Endodermal cell (in vitro differentiated cells): ENCODE data around the gene TMSB10. TPM values are rescaled to one million over a fixed set of nuclear protein-coding genes. Genes with fewer than 3 reads are reported as not detected.

ENCODE experiments used
- DNase-seq: peaks from one replicate; pipeline ENCODE4 v3.0.0-alpha.2; 2017
- H3K27ac ChIP-seq: 2 replicates; pipeline ENCODE4 v1.5.1; 2013; ENCODE audit warnings: mild to moderate bottlenecking, low read depth, low read length, moderate library complexity
- H3K27me3 ChIP-seq: 2 replicates; pipeline ENCODE4 v1.6.1; 2013; ENCODE audit warnings: mild to moderate bottlenecking, low read length, moderate library complexity; ENCODE audit not compliant: insufficient read depth, control insufficient read depth, poor library complexity, severe bottlenecking
- H3K36me3 ChIP-seq: 2 replicates; pipeline ENCODE4 v1.7.0; 2013; ENCODE audit warnings: mild to moderate bottlenecking, low read length, moderate library complexity; ENCODE audit not compliant: control insufficient read depth, insufficient read depth
- H3K4me1 ChIP-seq: one replicate; pipeline ENCODE4 v1.7.0; 2013; ENCODE audit warnings: low read length; ENCODE audit not compliant: control insufficient read depth, insufficient read depth
- H3K4me3 ChIP-seq: 2 replicates; pipeline ENCODE4 v1.5.1; 2013; ENCODE audit warnings: mild to moderate bottlenecking, low read length, moderate library complexity
- H3K9ac ChIP-seq: 2 replicates; pipeline ENCODE4 v1.6.1; 2013; ENCODE audit warnings: mild to moderate bottlenecking, low read length, moderate library complexity; ENCODE audit not compliant: poor library complexity, severe bottlenecking; ENCODE audit errors: extremely low read depth
- H3K9me3 ChIP-seq: 2 replicates; pipeline ENCODE4 v1.6.1; 2013; ENCODE audit warnings: mild to moderate bottlenecking, low read length, moderate library complexity; ENCODE audit not compliant: control insufficient read depth
- H3K27ac Mint-ChIP-seq: 2 replicates; pipeline ENCODE4 v1.8.0; 2020; ENCODE audit warnings: mixed read lengths
- H3K27me3 Mint-ChIP-seq: 2 replicates; pipeline ENCODE4 v1.8.0; 2021; ENCODE audit warnings: mild to moderate bottlenecking, mixed read lengths; ENCODE audit not compliant: insufficient read depth
- H3K36me3 Mint-ChIP-seq: 2 replicates; pipeline ENCODE4 v1.8.0; 2020; ENCODE audit warnings: low read depth, mixed read lengths
- H3K4me1 Mint-ChIP-seq: 2 replicates; pipeline ENCODE4 v1.8.0; 2020; ENCODE audit warnings: mixed read lengths
- H3K4me3 Mint-ChIP-seq: 2 replicates; pipeline ENCODE4 v1.8.0; 2020; ENCODE audit warnings: mild to moderate bottlenecking, moderate library complexity, mixed read lengths
- H3K9me3 Mint-ChIP-seq: 2 replicates; pipeline ENCODE4 v1.8.0; 2020; ENCODE audit warnings: mild to moderate bottlenecking, mixed read lengths
- WGBS, 2 experiments: methylation state at CpG; one replicate each; pipeline versions ENCODE4 v1.1.5 to v1.1.7; 2013; ENCODE audit warnings: missing lambda C conversion rate in 2 of 2, mixed read lengths in 1 of 2; ENCODE audit not compliant: insufficient coverage in 1 of 2, insufficient read length in 1 of 2; 5-methylcytosine and 5-hydroxymethylcytosine counted together
- total RNA-seq, 2 donors: library from RNA; stranded (reverse); fragmentation: NEBNext Ultra II Directional in 1 of 2; extraction: Animal tissue kit (Norgen Biotek cat#: 25700) in 1 of 2; gene quantifications; 2 replicates in 1 of 2; 3 replicates in 1 of 2; pipeline ENCODE4 v1.2.1, GENCODE V29; 2021
- TF ChIP-seq, protein P1 (sequence below): fragments of 200-600 bp; sonication (generic); conservative IDR thresholded peaks from 2 replicates; pipeline ENCODE4 v1.5.0; 2021; ENCODE audit warnings: antibody characterized with exemption, mild to moderate bottlenecking

Gene TMSB10
- total RNA-seq, 2 donors from 2014 or later, result 2,719 to 2,976 TPM

DNA sequence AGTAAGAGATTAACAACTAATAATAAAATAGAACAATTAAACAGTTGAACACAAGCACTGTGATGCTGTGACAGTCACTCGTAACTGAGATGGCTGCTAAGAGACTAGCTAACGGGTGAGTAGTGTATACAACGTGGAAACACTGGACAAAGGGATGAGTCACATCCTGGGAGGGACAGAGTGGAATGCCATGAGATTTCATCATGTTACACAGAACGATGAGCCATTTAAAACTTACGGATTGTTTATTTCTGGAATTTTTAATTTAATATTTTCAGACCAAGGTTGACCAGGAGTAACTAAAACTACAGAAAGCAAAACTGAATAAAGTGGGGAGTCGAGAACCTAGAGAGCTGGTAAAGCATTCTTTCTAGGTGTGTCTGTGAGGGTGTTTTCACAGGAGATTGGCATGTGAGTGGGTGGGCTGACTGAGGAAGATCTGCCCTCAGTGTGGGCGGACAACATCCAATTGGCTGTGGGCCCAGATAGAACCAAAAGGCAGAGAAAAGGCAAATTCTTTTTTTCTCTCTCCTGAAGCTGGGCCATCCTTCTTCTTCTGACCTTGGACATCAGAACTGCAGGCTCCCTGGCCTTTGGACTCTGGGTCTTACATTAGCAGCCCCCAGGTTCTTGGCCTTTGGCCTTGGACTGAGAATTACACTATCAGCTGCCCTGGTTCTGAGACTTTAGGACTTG is 14.6 kb downstream of the TMSB10 start:
- Histone ChIP-seq H3K9me3 (no peaks in the 10 kb centered on the region), H3K27me3 (no peaks in the 10 kb centered on the region), H3K27ac (no peak overlapping the region), H3K4me1 (no peaks in the 10 kb centered on the region), H3K36me3 (no peaks in the 10 kb centered on the region), H3K9ac (no peak overlapping the region), H3K4me3 (no peak overlapping the region)
- Mint-ChIP-seq H3K9me3 (no peaks in the 10 kb centered on the region), H3K27ac (no peak overlapping the region), H3K36me3 (no peaks in the 10 kb centered on the region), H3K4me1 (no peaks in the 10 kb centered on the region), H3K27me3 (no peaks in the 10 kb centered on the region), H3K4me3 (no peak overlapping the region)
- WGBS, 2 experiments, result 77 to 83% methylated on average over 6 to 7 of the region's 7 CpGs
- TF ChIP-seq, protein P1, sequence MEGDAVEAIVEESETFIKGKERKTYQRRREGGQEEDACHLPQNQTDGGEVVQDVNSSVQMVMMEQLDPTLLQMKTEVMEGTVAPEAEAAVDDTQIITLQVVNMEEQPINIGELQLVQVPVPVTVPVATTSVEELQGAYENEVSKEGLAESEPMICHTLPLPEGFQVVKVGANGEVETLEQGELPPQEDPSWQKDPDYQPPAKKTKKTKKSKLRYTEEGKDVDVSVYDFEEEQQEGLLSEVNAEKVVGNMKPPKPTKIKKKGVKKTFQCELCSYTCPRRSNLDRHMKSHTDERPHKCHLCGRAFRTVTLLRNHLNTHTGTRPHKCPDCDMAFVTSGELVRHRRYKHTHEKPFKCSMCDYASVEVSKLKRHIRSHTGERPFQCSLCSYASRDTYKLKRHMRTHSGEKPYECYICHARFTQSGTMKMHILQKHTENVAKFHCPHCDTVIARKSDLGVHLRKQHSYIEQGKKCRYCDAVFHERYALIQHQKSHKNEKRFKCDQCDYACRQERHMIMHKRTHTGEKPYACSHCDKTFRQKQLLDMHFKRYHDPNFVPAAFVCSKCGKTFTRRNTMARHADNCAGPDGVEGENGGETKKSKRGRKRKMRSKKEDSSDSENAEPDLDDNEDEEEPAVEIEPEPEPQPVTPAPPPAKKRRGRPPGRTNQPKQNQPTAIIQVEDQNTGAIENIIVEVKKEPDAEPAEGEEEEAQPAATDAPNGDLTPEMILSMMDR, result no peak
- DNase-seq, result no peak

DNA sequence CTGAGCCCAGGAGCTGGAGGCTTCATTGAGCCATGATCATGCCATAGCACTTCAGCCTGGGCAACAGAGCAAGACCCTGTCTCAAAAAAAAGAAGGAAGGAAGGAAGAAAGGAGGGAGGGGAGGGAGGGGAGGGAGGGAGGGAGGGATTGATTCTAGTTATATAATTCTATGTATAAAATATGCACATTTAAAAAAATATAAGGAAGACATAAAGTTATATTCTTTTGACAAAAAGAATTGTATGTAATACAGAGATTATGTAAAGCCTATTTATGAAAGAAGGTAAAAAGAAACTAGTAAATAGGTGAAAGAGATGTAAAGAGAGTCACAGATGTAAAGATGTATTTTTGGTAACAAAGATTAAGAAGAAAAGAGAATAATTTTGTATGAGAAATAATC is 17.6 kb downstream of the TMSB10 start:
- H3K27ac ChIP-seq, result no peak overlapping the region
- H3K27me3 ChIP-seq, result peaks cover 7% of the 10 kb centered on the region
- no peak overlapping the region for H3K4me3 Mint-ChIP-seq
- H3K36me3 Mint-ChIP-seq, result no peaks in the 10 kb centered on the region
- H3K4me1 Mint-ChIP-seq, result peaks cover 3% of the 10 kb centered on the region
- TF ChIP-seq, protein P1, result no peak
- peaks cover 12% of the 10 kb centered on the region for H3K27me3 Mint-ChIP-seq
- H3K9me3 Mint-ChIP-seq, result no peaks in the 10 kb centered on the region
- no peak overlapping the region for H3K9ac ChIP-seq
- H3K9me3 ChIP-seq, result no peaks in the 10 kb centered on the region
- H3K4me1 ChIP-seq, result peaks cover 3% of the 10 kb centered on the region
- no peak for DNase-seq
- no peak overlapping the region for H3K4me3 ChIP-seq
- H3K27ac Mint-ChIP-seq, result no peak overlapping the region
- no peaks in the 10 kb centered on the region for H3K36me3 ChIP-seq

DNA sequence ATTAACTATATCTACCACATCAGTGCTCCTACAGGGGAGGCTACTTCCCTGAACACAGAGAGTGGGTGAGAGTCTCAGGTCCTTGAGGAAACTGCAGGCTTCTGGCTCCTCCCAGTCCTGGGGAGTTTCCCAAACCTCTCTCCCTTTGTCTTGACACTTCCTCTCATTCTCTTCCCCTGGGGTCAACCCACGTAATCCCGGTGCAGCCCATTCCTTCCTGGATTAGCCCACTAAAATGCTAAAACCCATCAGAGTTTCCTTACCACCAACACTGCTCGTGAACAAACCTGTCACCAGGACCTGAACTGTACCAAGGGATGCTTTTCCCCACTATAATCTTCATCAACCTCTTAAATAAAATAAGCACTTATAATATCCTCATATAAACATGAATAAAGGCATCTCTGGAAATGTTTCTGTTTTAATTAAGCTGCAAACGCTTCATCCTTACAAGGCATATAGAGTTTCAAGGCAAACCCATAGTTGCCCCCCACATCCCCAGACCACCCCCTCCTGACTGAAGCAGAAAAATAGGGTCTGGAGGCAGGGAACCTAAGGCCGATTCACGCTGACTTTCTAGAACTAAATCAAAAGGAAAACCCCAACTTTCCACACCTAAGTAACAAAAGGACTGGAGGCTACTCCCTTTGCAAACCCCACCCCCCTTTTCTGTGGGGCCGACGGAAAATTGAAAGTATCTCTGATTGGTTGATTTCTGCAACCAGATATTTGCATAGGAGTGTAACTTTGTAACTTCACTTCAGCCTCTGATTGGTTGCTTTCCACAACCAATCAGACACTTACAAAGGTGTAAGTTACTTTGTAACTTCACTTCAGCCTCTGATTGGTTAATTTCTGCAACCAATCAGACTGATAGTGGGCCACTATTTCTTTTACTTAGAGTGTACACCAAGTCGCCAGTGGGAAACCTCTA is 19.0 kb downstream of the TMSB10 start:
- TF ChIP-seq, protein P1, result no peak
- no peak overlapping the region for H3K4me3 ChIP-seq
- no peaks in the 10 kb centered on the region for H3K9me3 Mint-ChIP-seq
- H3K4me3 Mint-ChIP-seq, result no peak overlapping the region
- no peak overlapping the region for H3K27ac Mint-ChIP-seq
- H3K36me3 ChIP-seq, result no peaks in the 10 kb centered on the region
- H3K9ac ChIP-seq, result no peak overlapping the region
- WGBS, 2 experiments, result 72 to 77% methylated on average over 6 to 9 of the region's 9 CpGs
- peaks cover 3% of the 10 kb centered on the region for H3K4me1 Mint-ChIP-seq
- peaks cover 3% of the 10 kb centered on the region for H3K4me1 ChIP-seq
- no peak overlapping the region for H3K27ac ChIP-seq
- no peaks in the 10 kb centered on the region for H3K9me3 ChIP-seq
- peaks cover 12% of the 10 kb centered on the region for H3K27me3 Mint-ChIP-seq
- peaks cover 7% of the 10 kb centered on the region for H3K27me3 ChIP-seq
- H3K36me3 Mint-ChIP-seq, result no peaks in the 10 kb centered on the region
- no peak for DNase-seq
